NCI-H510A treated with DMSO at 0.1 percent for 48 hours (cell line): ENCODE measurements around the gene AKR1C1.
"Not testable (repeated sequence)": the region's sequence is repeated elsewhere in the genome, so short reads cannot be mapped to it uniquely, and the experiment has no call there.

Experiments
- DNase-seq: peaks from one replicate; lab custom pipeline; 2025; lab: John Stamatoyannopoulos, UW

The AKR1C1 gene

GRCh38 chr10:4983615-4984216 is 20.5 kb downstream of the AKR1C1 start:
- no peak for DNase-seq

DNA sequence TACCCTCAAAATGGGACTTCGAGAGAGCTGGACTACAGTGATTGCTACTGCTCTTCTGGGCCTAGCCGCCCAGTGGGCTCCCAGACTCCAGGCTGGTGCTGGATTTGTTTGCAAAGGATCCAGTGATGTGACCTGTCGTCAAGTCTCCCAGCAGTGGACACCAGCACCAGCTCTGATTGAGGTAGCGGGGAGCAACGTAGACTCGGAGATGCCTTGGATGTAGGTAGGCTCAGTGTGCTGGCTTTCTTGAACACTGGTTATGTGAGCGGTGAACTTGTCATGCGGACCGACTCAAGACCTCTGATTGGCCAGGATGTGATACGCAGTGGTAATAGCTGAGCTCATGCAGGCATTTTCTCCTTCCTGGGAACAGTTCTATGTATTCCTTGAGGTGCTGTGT is 21.0 kb downstream of the AKR1C1 start:
- DNase-seq = no peak

- DNase-seq = no peak
Measured at GRCh38 chr10:4984971-4985594, 21.9 kb downstream of the AKR1C1 start.

- not testable (repeated sequence) for DNase-seq
Measured at GRCh38 chr10:4988000-4988641, 24.9 kb downstream of the AKR1C1 start.

DNA sequence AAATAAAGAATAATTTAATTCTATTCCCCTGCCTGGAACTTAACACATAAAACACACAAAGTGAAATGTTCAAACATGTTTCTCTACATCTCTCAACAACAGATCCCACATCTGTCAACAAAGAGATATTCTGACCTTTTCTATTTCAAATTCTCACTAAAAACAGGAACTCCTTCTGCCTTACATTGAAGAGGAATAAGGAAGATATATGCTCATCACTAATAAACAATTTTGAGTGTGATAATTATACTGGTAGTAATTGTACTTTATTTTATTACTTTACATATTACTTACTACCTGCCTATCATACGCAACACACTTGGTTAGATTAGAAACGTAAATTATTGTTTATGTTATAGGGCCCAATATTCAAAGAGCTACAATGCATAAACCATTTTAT is 27.0 kb downstream of the AKR1C1 start:
- DNase-seq = no peak

DNA sequence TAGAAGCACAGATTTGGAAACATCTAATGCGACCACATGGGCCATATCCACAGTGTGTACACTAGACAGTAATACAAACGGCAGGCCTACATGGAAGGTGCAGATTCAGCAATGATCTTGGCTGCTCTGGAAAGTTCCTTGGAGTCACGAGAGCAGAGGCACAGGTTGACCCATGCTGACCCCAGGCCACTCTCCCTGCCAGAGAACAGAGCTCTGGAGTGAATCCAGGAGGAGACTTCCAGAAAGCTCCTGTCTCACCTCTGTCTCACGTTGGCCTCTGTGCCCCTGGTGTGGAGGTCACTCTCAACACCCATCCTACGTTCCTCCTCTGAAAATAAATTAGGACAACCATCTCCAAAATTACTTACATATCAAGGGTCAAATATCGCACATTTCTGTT is 28.2 kb downstream of the AKR1C1 start:
- DNase-seq = not testable (repeated sequence)

DNA sequence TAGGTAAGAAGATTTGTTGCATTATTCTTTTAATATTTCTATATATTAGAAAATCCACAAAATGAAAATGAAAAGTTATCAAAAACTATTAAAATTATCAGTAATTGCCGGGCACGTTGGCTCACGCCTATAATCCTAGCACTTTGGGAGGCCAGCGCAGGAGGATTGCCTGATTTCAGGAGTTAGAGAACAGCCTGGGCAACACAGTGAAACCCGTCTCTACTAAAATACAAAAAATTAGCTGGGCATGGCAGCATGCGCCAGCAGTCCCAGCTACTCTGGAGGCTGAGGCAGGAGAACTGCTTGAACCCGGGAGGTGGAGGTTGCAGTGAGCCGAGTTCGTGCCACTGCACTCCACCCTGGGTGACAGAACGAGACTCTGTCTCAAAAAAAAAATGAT is 29.3 kb downstream of the AKR1C1 start:
- DNase-seq = not testable (repeated sequence)

- not testable (repeated sequence) for DNase-seq
Measured at GRCh38 chr10:4994260-4994659, 31.0 kb downstream of the AKR1C1 start.

GRCh38 chr10:4998671-4999070 is 35.5 kb downstream of the AKR1C1 start:
- no peak for DNase-seq

GRCh38 chr10:5002013-5002727 is 39.0 kb downstream of the AKR1C1 start:
- DNase-seq = no peak

GRCh38 chr10:5003127-5004029 is 40.2 kb downstream of the AKR1C1 start, which contains the start of gene AKR1C2:
TSS of gene AKR1C2 (minus strand) at chr10:5003857. CDS start at chr10:5003835, 22 bp downstream.
- DNase-seq = not testable (repeated sequence)

DNA sequence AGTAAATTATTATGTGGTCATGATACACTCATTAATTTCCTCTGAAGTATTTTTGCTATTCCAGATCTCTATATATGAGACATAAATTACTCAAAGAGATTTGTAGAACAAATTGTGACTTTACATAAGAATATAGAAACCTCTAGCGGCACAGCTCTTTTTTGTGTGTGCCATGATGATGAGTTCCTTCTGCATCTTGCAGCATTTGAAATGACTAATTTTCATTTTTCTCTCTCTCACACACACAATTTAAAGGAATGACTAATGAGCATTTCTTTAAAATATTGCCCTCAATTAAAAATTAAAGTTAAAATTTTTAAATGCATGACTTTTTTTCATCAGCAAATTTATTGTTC is 40.8 kb downstream of the AKR1C1 start:
- DNase-seq = not testable (repeated sequence)

- DNase-seq = not testable (repeated sequence)
Measured at GRCh38 chr10:5004501-5004900, 41.3 kb downstream of the AKR1C1 start.

DNA sequence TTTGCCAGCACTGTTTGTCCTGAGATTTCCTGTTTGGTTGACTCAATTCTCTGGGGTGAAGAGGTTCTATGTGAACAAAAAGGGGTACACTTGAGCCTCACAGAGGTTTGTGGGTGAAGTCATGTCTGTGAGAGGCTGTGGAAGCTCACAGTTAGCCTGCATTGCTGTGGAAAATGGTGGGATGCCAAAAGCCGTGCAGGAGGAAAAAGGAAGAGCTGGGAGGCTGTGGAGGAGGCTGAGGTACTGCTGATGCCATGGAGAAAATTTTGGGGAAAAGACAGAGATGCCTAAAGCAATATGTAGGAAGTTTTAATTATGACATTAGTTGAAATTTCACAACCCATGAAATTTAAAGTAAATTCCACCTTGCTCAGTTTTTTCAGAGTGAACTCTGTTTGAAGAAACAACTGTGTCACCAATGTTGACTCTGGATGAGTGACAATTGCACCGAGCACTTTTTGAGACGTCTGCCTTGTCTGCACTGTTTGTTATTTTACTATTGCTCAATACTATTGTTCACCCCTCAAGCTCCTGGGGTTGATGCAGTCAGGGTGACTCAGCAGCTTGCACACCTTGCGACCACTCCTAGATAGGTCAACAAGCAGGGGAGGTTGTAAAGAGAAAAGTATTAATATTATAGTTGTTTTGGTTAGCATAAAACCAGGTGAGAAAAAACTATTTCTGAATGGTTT is 45.8 kb downstream of the AKR1C1 start:
- DNase-seq = not testable (repeated sequence)

DNA sequence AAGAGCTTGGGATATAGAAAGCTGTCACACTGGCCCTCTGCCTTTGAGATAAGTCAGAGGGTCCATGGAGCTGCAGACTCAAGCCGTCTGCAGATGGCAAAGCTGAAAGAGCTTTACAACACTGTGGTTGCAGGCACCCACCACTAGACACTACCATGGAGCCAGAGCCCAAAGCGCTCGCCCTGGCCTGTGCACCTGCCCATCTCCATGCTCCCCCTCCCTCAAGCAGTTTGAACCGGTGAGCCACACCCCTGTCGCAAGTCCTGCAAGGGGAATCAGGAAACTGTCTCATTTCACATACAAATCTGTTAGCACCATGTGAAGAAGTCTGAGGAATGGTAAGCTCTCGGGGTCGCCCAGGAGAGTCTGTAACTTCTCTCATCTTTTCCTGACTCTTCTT is 46.8 kb downstream of the AKR1C1 start:
- not testable (repeated sequence) for DNase-seq

DNA sequence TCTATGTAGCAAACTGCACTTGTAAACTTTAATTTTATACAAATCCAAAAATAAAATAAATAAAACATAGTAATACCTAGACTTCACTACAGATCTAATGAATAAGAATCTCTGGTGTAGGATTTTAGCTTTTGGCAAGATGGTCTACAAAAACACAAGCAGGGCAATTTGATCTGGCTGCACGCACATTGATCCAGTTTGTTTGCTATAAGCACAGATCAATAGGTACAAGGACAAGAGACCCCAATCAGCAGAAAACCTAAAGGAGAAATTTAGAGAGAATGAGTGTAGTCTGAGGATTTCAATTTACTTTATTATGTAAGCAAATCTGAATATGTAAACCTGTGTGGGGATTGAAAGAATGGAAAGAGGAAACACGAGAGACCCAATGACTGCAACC is 48.2 kb downstream of the AKR1C1 start:
- not testable (repeated sequence) for DNase-seq

DNA sequence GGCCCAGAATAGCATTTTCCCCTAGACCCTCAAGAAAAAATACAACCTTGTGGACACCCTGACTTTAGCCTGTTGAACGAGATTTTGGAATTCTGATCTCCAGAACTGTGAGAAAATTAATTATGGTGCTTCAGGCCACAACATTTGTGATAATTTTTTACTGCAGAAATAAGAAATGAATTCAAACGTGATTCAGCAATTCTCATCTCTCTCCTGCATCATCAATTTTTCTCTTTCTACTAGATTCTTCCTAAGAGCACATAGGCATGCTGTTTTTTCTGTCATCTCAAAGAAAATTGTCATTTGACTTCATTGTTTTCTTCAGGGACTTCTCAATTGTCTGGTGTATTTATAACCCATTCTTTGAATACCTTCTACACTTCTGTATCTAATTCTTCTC is 49.4 kb downstream of the AKR1C1 start:
- DNase-seq = no peak

DNA sequence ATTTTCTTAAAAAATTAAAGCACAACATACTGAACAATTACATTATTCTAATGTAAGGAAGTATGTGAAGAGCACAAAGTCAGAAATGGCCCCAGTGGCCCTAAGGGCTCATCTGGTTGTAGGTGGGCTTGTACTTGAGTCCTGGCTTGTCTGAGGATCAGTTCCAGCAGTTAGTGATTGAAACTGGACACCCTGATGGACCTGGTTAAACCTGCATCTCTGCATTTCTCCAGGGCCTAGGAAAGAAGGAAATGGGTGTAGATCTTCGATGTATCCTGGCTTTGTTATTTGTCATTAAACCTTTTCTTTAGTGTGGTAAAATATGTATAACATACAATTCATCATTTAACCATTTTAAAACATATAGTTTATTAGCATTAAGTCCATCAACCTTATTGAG is 50.2 kb downstream of the AKR1C1 start:
- DNase-seq = peak; percentile 4

DNA sequence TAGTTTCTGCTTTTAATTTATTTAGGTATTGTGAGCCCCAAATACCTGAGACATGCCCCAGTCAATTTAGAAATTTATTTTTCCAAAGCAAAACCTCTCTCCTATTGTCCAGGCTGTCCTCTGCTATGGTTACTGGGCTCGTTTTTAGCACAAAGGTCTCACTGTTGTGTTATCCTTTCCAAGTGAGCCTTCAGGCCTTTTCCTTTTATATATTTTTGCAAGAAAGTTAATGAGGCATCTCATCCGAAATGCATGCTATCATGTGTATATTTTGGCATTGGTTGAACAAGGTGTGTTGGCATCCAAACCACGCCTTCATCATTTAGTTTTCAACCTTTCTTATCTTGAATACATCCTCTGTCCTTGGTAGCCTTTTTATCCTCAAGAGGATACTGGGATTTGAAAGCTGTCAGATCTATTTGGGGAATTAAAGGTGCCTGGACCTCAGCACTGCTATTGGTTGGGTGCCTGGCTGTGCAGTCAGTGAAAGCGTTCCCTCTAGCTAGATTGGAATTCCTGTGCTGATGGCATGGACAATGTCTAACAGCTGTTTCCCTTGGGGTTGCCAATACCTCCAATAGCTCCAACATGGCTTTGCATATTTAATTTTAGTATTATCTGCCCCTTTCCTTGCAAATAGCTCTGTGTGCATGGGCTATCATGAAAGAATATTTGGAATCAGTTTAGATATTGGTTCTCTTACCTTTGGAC is 51.1 kb downstream of the AKR1C1 start:
- DNase-seq = not testable (repeated sequence)

GRCh38 chr10:5014936-5015335 is 51.7 kb downstream of the AKR1C1 start:
- no peak for DNase-seq
